ENCODE results near the gene KIF16B. TPM values are rescaled to one million over a fixed set of nuclear protein-coding genes. Genes with fewer than 3 reads are reported as not detected.

The KIF16B gene
- total RNA-seq, 1 donor from 2014 or later = 9.6 TPM

DNA sequence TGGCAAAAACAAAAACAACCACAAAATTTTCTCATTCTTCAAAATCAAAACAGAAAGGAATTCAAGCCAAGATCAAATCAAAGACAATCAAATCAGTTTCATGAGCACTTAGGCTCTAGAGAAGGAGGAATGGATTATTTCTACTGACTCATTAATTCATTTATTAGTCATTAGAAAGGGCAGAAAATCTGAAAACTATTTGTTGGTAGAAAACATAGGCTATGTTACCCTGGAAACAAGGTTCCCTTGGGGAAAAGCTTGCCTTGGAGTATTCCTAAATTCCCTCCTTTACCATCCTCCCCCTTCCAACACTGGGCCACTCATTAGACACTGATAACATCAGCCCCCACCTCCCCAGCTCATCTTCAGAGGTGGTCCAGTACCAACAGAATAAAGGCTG is 17.5 kb downstream of the KIF16B start:
- intact Hi-C loops (cut with micrococcal nuclease) = no loop called here

DNA sequence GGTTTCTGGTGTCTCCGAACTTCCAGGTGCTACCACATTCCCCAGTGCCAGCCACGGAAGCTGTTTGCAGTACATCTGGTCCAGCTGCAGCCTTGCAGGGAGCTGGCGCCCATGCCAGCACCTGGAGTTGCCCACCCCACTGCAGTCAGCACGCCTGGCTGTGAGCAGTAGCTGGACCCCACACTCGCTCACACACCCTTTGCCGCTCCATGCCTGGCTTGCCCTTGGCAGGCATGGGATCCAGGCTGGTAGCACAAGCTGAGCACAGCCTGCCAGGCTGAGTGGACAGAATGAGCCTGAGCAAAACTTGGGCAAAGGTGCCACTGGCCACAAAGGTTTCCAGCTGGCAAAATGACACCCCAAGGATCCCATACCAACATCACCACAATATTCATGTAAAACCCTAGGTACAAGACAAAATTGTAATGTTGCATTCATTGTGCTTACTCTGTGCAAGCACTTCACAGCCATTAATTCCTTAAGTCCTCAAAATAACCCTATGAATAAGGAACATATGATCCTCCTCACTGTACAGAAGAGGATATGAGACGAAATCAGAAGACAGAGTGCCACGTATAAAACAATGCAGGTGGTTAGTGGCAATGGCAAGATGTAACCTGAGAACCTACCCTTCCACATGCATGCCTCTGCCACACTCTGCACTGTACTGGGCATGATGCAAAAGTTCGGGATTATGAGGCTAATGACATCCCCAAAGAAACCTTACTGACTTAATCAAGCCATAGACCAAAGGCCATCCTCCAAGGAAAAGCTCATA is 18.3 kb downstream of the KIF16B start:
- intact Hi-C loops (cut with micrococcal nuclease) = no loop called here

DNA sequence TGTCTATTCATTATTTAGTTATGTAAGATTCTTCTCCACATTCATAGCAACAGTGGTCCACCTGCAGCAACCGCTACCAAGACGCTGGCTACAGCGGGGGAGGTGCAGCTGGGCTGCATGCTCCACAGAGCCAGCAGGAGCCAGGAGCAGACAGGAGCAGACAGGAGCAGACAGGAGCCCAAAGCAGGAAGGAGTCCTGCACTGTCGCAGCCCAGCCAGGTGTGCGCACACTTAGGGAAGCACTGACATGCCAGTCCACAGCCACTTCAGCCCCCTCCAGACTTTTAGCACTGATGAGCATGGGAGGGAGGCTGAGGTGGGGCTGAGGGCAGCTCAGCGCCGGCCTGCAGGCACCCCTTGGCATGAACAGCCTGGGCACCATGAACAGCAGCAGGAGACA is 19.6 kb downstream of the KIF16B start:
- intact Hi-C loops (cut with micrococcal nuclease) = no loop called here

DNA sequence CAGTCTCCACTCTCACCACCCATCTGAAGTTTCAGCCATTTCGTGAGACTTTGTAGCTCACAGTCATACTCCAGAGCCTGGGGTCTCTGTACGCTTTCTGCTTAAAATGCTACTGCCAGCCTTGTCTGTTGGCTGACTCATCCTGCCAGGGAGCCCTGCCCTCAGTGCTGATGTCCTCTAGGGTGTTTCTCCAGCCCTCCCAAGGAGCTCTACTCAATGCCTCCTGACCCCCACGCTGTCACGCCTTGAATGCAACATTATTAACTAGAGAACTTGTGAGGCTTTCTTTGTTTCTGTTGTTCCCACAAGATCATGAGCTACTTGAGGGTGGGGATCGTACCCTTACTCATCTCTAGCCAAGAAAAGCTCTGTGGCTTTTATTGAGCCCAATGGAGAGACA is 20.1 kb downstream of the KIF16B start:
- intact Hi-C loops (cut with micrococcal nuclease) = no loop called here

DNA sequence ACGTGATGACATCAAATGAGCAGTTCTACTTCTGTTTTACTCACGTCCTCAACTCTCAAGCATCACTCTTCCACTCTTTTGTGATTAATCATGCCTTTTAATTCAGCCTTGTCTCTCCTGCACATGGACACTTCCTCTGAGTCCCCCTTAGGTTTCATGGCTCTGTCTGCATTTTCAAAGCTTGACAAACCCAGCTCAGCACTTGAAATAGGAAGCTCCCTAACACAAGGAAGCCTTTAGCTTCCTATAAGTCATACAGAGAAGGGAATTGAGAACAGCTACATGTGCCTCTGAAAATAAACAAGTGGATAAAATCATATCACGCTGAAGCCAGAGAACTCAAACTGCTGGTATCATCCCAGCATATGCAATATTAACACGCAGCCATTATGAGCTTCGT is 21.2 kb downstream of the KIF16B start:
- intact Hi-C loops (cut with micrococcal nuclease) = no loop called here

DNA sequence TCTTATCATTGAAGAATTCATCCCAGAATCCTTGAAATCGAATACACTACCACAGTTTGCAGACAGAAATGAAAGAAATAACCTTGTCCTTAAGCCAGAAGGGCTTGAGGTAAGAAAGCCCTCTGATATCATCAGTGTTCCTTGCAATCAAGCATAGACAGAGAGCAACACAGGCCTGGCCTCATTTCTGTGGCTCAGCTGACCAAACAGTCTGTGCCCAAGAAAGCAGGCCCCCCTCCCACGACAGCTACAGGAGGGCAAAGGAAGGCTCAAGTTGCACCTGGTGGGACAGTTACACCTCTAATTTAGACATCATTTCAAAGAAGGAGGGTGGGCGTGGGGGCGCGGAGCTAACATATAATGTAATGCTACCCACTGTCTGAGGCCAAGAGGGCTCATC is 21.6 kb downstream of the KIF16B start:
- intact Hi-C loops (cut with micrococcal nuclease) = no loop called here

DNA sequence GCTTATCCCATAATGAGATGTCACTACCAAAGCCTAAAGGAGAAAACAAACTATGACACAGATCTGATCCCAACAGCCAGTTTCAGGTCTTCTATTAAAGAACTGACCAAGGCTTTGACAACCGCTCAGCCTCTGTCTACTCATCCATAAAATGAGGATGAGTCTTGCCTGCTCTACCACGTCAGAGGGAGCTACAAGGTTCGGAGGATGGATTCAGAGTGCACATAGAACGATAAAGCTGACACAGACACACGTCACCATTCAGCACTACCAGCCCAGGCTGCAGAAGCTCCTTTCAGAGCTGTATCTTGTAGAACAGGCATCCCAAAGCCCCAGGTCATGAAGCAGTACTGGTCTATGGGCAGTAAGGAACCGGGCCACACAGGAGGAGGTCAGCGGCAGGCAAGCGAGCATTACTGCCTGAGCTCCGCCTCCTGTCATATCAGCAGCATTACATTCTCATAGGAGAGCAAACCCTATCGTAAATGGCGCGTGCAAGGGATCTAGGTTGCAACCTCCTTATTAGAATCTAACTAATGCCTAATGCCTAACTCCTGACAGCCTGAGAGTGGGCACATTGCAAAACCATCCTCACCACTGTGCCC is 25.1 kb downstream of the KIF16B start:
- intact Hi-C loops (cut with micrococcal nuclease) = no loop called here

DNA sequence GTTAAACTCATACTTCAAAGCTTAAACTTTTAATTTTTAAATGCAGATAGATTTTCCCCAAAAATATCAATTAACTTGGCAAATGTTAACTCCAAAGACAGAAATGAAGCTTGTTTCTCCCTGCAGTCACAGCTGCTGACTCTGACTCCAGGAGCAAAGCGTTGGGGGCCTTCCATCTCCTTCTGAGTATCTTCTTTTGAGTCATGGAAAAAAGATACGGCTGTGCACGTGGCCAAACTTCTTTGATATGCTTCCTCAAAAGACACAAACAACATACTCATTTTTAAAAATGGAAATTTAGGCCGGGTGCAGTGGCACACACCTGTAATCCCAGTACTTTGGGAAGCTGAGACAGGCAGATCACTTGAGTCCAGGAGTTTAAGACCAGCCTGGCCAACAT is 28.3 kb downstream of the KIF16B start:
- intact Hi-C loops (cut with micrococcal nuclease) = no loop called here

DNA sequence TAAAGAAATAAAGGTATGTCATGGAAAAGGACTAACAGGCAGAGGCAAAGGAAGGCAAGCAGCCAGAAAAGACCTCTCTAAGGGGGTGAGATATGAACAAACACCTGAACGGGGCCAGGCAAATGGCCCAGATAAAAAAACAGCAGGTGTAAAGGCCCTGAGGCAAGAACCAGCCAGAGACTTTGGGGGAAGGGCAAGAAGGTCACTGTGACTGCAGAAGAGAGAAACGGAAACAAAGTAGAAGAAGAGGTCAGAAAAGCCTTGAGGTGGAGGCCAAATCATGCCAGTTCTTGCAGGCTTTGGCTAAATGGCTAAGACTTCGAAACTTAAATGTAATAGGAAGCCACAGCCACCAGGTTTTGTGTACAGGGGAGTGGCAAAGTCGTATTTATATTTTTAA is 30.8 kb downstream of the KIF16B start:
- intact Hi-C loops (cut with micrococcal nuclease) = no loop called here

DNA sequence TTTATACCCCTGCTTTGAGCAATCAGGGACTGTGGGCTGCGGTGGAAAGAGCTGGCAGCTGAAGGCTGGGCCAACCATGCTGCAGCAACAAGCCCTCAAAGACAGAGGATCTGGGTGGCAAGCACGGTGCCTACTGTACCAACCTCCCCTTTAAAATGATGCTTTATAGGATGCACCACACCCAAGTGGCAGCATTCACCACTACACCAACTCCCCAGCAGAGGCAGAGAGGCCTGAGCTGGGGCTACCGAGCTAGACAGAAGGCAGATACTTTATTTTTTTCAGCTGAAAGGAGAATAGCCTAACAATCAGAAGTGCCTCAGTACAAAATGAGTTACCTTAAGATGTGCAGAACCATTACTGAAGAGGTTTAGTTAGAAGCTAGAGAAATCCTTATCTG is 31.4 kb downstream of the KIF16B start:
- intact Hi-C loops (cut with micrococcal nuclease) = no loop called here

DNA sequence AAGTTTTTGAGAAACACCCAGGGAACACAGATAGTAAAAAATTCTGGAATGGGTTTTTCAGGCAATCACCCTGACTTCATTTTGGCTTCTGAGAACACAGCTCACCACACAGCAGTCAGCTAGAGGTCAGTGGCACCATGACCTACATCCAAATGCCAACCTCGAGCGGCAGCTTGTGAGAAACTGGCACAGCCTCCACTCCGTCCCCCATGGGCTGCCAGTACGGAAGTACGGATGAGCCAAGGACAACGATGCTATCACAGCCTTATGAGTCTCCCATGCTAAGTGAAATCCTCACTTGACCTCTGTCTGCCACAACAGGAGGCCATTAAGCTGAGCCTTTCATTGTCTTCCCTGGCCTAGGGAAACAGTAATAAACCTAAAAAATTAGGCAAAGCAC is 32.0 kb downstream of the KIF16B start:
- intact Hi-C loops (cut with micrococcal nuclease) = no loop called here

DNA sequence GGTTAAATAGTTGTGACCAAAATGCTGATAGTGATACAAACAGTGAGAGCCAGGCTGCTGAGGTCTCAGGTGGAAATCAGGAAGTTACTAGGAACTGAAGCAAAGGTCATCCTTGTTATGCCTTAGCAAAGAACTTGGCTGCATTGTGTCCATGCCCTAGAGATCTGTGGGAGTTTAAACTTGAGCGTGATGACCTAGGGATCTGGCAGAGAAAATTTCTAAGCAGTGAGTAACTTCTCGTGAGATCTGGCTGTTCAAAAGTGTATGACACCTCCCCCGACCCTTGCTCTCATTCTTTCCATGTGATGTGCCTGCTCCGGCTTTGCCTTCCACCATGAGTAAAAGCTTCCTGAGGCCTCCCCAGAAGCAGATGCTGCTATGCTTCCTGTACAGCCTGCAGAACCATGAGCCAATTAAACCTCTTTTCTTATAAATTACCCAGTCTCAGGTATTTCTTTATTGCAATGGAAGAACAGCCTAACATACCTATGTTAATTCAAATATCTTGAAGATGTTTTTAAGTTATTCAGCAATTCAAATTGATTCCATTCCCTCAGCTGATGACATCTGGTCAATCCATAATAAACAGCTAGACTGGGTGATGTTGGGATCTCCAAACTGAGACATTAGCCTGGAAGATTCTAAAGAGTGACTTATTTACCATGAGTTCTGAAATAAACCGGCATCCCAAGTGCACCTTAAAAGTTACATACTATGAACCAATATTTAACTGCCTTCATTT is 33.8 kb downstream of the KIF16B start:
- intact Hi-C loops (cut with micrococcal nuclease) = no loop called here

DNA sequence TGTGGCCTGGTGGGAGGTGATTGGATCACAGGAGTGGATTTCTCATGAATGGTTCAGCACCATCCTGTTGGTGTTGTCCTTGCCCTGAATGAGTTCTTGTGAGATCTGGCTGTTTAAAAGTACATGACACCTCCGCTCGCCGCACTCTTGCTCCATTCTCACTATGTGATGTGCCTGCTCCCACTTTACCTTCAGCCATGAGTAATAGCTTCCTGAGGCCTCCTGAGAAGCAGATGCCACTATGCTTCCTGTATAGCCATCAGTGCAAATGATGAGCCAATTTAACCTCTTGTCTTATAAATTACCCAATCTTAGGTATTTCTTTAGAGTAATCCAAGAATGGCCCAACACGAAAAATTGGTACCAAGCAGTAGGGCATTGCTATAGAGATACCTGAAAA is 34.5 kb downstream of the KIF16B start:
- intact Hi-C loops (cut with micrococcal nuclease) = no loop called here

DNA sequence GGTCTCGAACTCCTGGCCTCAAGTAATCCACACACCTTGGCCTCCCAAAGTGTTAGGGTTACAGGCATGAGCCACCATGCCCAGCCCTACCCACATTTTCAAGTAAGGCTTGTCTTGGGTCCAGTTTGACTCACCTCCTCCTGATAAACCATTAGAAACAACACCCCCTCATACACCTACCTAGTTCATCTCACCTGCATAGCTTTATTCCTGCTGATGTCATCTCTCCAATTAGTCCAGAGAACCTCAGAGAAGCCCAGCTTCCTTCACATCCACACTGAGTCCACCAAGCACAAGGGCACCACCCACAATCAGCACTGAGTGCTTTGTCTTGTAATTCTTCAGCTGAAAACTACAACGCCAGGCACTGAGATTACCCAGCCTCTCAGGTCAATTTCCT is 35.3 kb downstream of the KIF16B start:
- intact Hi-C loops (cut with micrococcal nuclease) = no loop called here

DNA sequence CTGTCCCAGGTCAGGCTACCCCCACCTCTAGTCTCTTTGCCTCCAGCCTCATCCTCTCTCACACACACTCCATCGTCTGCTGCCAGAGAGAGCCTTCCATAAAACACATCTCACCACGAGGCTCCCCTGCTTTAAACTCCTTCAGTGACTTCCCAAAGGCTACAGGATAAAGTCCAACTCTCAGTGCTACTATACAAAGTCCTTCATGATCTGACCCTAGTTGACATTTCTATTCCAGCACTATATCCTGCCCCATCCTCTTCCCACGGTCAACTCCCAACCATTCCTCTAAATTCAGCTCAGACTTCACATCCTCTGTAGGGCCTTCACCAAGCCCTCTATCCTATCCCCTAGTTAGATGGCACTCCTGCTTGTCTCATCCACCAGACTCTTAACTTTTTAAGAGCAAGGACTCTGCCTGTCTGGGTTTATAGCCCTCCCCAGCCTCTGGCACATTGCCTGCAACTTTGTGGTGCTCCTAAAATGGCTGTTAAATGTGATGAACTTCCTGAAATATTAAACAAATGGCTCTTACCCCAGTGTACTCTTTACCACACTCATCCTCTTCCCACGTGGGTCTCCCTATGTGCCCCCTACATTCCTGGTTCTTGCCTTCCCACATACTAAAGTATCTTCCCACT is 36.1 kb downstream of the KIF16B start:
- intact Hi-C loops (cut with micrococcal nuclease) = no loop called here

DNA sequence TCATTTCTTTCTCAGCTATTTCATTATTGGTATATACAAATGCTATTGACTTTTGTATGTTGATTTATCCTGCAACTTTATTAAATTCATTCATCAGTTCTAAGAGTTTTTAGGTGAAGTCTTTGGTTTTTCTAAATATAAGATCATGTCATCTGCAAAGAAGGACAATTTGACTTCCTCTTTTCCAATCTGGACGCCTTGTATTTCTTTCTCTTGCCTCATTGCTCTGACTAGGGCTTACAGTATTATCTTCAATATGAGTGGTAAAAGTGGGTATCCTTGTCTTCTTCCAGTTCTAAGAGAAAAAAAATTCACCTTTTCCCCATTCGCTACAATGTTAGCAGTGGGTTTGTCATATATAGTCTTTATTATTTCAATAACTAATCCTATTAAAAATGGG is 38.0 kb downstream of the KIF16B start:
- intact Hi-C loops (cut with micrococcal nuclease) = no loop called here

DNA sequence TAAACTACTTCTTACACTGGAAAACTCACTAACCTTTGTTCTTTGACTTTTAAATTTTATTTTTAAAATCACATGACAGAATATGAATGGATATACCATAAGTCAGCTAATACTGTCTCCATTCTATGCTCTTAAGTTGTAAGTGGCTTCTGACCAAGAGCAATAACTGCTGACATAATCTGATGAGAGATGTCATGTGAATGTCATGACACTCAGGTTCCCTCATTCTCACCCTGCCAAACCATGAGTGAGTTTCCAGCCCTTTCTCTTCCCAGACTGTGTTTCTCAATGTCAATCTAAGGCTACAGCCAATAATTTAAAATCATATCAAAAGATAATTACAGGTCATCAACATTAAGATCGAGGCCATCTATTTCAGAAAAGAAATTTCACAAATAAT is 39.7 kb downstream of the KIF16B start:
- intact Hi-C loops (cut with micrococcal nuclease) = no loop called here

DNA sequence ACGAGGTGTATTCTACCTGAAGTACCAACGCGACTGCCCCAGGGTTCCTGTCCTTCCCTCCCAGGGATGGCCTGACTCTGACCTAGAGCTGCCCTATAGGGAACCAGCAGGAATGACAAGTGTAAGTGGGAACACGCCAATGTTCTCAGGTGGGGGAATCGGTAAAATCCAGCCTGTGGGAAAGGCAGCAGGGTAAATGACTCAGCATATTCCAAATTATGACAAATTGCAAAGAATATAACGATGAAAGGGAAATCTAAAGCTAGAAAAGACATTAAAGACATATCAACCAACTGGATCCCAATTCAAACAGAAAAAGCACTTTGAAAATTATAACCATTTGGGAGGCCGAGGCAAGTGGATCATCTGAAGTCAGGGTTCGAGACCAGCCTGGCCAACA is 41.8 kb downstream of the KIF16B start:
- intact Hi-C loops (cut with micrococcal nuclease) = no loop called here

DNA sequence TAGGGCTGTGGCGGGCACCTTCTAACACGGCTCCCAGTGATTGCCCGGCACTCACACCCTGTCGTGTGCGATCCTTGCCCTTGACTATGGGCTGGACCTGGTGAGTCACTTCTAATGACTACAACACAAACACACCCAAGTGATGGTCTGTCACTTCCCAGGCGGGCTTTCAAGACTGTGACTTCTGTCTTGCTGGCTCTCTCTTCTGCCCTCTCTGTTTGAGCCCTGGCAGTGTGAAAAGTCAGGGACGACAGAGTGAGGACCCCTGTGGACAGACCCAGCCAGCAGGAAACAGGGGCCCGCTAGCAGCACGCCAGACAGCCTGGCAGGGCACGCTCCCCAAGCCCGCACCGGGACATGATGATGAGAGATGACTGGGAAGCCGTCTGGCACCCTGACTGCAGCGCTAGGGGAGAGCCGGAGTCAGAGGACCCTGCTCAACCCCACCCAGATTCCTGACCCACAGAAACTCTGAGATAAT is 43.0 kb downstream of the KIF16B start:
- intact Hi-C loops (cut with micrococcal nuclease) = no loop called here

DNA sequence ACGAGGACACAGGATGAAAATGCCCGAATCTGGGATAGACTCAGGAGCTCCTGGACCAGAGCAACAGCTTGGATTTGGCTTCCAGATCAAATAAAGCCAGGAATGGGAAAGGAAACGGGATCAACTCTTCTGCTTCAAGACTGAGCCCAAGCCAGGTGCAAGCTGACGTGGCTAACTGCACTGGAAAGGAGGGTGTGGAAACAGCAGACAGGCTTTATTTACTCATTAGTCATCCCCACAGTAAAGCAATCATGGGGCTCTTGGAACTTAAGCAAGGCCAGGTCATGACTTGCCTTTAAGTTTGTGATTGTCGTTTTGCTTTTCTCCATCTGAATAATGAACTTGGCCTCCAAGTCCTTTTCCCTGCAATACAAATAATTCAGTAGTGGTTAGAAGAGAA is 45.2 kb downstream of the KIF16B start:
- intact Hi-C loops (cut with micrococcal nuclease) = no loop called here

DNA sequence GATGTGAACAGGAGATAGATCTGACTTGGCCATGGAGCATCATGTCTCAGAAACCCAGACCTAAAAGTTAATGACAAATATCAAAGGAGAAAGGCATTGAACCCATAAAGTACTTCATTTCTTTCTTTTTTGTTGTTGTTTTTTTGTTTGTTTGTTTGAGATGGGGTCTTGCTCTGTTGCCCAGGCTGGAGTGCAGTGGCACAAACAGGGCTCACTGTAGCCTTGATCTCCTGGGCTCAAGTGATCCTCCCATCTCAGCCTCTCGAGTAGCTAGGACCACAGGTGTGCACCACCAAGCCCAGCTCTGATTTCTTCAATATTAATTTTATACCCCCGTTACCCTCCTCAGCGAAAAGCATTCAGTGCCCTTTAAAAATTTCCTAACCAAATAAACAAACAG is 45.8 kb downstream of the KIF16B start:
- intact Hi-C loops (cut with micrococcal nuclease) = no loop called here

Data from T-helper 1 cell treated with Interleukin-12 subunit alpha and Interleukin-12 subunit beta and Interleukin-4 antibody, amounts not matched to agents 30 ng/mL and 1 ng/mL, for 36 hours (primary cell).